HL-60 (cell line): ENCODE measurements around the gene DCTD.

Source experiments
- POLR2AphosphoS5 ChIP-seq: IDR thresholded peaks from 2 replicates; pipeline ENCODE4 v1.6.1; 2012; ENCODE audit warnings: low read depth
- SPI1 ChIP-seq: IDR thresholded peaks from 2 replicates; pipeline ENCODE4 v1.6.1; 2012; ENCODE audit warnings: low read depth, mild to moderate bottlenecking, borderline replicate concordance
- TF ChIP-seq, protein P1 (sequence below): IDR thresholded peaks from one replicate; pipeline ENCODE4 v1.5.1; 2011; ENCODE audit warnings: low read length, control low read depth, inconsistent platforms; ENCODE audit not compliant: insufficient read depth

DNA sequence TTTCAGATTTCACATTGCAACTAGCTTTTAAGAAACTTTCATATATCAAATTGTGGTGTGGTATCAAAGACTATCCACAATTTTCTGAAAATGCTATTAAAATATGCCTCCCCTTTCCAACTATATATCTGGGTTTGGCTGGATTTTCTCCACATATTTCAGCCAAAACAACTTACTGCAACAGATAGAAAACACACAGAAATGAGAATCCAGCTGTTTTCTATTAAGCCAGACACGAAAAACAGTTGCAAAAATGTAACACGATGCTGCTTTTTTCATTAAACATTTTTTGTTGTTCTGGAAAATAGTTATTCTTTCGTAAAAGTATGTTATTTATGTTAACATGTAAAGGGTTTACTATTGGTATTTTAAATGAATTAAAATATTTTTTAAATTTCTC lies 33.1 kb downstream of the DCTD start:
- TF ChIP-seq, protein P1, sequence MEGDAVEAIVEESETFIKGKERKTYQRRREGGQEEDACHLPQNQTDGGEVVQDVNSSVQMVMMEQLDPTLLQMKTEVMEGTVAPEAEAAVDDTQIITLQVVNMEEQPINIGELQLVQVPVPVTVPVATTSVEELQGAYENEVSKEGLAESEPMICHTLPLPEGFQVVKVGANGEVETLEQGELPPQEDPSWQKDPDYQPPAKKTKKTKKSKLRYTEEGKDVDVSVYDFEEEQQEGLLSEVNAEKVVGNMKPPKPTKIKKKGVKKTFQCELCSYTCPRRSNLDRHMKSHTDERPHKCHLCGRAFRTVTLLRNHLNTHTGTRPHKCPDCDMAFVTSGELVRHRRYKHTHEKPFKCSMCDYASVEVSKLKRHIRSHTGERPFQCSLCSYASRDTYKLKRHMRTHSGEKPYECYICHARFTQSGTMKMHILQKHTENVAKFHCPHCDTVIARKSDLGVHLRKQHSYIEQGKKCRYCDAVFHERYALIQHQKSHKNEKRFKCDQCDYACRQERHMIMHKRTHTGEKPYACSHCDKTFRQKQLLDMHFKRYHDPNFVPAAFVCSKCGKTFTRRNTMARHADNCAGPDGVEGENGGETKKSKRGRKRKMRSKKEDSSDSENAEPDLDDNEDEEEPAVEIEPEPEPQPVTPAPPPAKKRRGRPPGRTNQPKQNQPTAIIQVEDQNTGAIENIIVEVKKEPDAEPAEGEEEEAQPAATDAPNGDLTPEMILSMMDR, result no peak
- no peak for TF ChIP-seq POLR2AphosphoS5
- TF ChIP-seq SPI1, result no peak
